HFF-Myc (cell line): Measurements from ENCODE around the gene ATM.
"Not testable (repeated sequence)": the region's sequence is repeated elsewhere in the genome, so short reads cannot be mapped to it uniquely, and the experiment has no call there.

Experiments used
- DNase-seq: peaks from one replicate; pipeline ENCODE4 v3.0.0-alpha.2; 2011; ENCODE audit warnings: low read depth; ENCODE audit errors: extremely low read depth
- H3K4me3 ChIP-seq: replicated peaks from 2 replicates; pipeline ENCODE4 v1.5.1; 2011; ENCODE audit warnings: low read depth, mild to moderate bottlenecking, control low read depth, low read length
- CTCF ChIP-seq: IDR thresholded peaks from 2 replicates; pipeline ENCODE4 v1.5.1; 2012; ENCODE audit warnings: mild to moderate bottlenecking, low read depth, low read length, control low read depth; ENCODE audit errors: missing control alignments

The ATM gene

GRCh38 chr11:108278546-108278945 lies 55.7 kb downstream of the ATM start:
- no peak for DNase-seq
- H3K4me3 ChIP-seq: no peak overlapping the region
- TF ChIP-seq CTCF: no peak

GRCh38 chr11:108278954-108279353 lies 56.1 kb downstream of the ATM start:
- no peak for TF ChIP-seq CTCF
- no peak for DNase-seq
- no peak overlapping the region for H3K4me3 ChIP-seq

GRCh38 chr11:108286370-108286769 lies 63.5 kb downstream of the ATM start:
- TF ChIP-seq CTCF: no peak
- H3K4me3 ChIP-seq: no peak overlapping the region
- no peak for DNase-seq

GRCh38 chr11:108286956-108287355 lies 64.1 kb downstream of the ATM start:
- H3K4me3 ChIP-seq: no peak overlapping the region
- no peak for DNase-seq
- no peak for TF ChIP-seq CTCF

GRCh38 chr11:108289066-108289465 lies 66.2 kb downstream of the ATM start:
- H3K4me3 ChIP-seq, DNase-seq: not testable (repeated sequence)

GRCh38 chr11:108289699-108290098 lies 66.8 kb downstream of the ATM start:
- H3K4me3 ChIP-seq: no peak overlapping the region
- no peak for DNase-seq
- no peak for TF ChIP-seq CTCF

GRCh38 chr11:108293229-108293628 lies 70.4 kb downstream of the ATM start:
- no peak for DNase-seq
- TF ChIP-seq CTCF: no peak
- no peak overlapping the region for H3K4me3 ChIP-seq
